ENCODE data around the gene EGR1.

Gene EGR1

DNA sequence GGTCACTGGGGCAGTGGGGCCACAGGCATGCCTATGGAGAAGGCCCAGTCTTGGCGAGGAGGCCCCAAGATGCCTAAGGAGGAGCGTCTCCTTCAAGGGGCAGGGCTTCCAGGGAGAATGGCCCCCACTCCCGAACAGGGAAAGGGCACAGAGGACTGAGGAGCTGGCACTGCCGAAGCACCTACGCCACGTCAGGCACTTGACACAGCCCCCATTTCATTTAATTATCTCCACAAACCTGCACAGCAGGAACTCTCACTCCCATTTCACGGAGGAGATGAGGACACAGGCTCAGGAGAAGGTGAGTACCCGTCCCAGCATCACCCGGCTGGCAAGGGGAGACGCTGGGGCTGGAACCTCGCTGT, 26.0 kb downstream of the EGR1 start:
- H3K27ac ChIP-seq (ENCODE audit: low read depth in 2 of 2, low read length in 2 of 2): no peak overlapping the region
- H3K9ac ChIP-seq (ENCODE audit: low read depth in 1 of 2, low read length in 2 of 2): peak overlapping the region in 1 of 2 donors; percentile 55
- H3K4me1 ChIP-seq (ENCODE audit: control insufficient read depth in 2 of 2, insufficient read depth in 2 of 2, low read length in 2 of 2): peaks cover 13 to 16% of the 10 kb centered on the region in 2 donors

DNA sequence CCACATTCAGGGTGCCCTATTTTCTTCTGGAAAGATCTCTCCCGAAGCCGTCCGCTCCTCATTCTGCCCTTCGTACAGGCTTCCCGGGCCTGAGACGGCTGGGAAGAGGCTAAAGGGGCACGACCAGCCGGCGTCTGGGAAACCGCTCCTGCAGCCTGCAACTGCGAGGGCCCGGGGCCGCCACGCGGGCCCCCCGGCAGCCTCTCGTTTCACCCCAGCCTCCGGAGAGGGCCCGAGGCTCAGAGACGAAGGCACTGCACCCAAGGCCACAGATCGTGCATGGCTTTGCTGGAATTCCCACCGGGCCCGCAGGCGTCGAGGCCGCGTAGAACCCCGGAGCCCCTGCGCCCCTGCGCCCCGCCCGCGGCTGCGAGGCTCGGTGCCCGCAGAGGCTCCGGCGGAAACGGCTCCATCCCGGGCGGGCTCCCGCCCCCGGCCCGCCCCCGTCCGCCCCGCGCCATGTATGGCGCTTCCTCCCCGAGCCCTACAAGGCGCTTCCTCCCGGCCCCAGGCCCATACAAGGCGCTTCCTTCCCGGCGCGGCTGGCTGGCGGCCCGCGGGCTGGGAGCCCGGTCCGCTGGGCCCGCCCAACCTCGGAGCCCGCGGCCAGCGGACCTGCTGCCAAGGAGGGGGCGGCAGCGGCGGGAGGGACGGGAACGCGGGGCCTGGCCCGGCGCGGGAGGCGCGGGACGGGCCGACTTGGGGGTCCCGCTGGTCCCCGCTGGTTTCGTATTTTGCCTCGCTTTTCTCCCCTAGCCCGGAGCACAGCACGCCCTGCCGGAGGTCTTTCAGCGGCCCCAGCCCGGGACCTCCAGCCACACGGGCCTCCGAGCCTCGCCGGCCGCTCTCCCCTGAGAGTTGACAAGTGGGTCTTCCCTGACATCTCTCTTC, 26.6 kb downstream of the EGR1 start:
- Histone ChIP-seq H3K36me3 (ENCODE audit: control insufficient read depth in 2 of 2, insufficient read depth in 2 of 2, low read length in 2 of 2) (no peaks in the 10 kb centered on the region), H3K27me3 (ENCODE audit: control insufficient read depth in 2 of 2, insufficient read depth in 2 of 2, low read length in 2 of 2) (peaks cover 24 to 27% of the 10 kb centered on the region in 2 donors), H3K4me3 (ENCODE audit: low read length in 2 of 2) (peak overlapping the region; percentile 68 to 70), H3K9me3 (ENCODE audit: control insufficient read depth in 2 of 2, low read length in 2 of 2) (no peaks in the 10 kb centered on the region), H3K4me1 (ENCODE audit: control insufficient read depth in 2 of 2, insufficient read depth in 2 of 2, low read length in 2 of 2) (peaks cover 13 to 16% of the 10 kb centered on the region in 2 donors), H3K9ac (ENCODE audit: low read depth in 1 of 2, low read length in 2 of 2) (peak overlapping the region; percentile 58 to 60), H3K27ac (ENCODE audit: low read depth in 2 of 2, low read length in 2 of 2) (peak overlapping the region in 1 of 2 donors; percentile 16)

More for the DNA sequence above, 26.0 kb downstream of the EGR1 start:
- peak overlapping the region; percentile 68 for H3K4me3 ChIP-seq (ENCODE audit: low read length in 2 of 2)
- H3K36me3 ChIP-seq (ENCODE audit: control insufficient read depth in 2 of 2, insufficient read depth in 2 of 2, low read length in 2 of 2): no peaks in the 10 kb centered on the region
- peaks cover 24 to 27% of the 10 kb centered on the region in 2 donors for H3K27me3 ChIP-seq (ENCODE audit: control insufficient read depth in 2 of 2, insufficient read depth in 2 of 2, low read length in 2 of 2)
- H3K9me3 ChIP-seq (ENCODE audit: control insufficient read depth in 2 of 2, low read length in 2 of 2): no peaks in the 10 kb centered on the region

DNA sequence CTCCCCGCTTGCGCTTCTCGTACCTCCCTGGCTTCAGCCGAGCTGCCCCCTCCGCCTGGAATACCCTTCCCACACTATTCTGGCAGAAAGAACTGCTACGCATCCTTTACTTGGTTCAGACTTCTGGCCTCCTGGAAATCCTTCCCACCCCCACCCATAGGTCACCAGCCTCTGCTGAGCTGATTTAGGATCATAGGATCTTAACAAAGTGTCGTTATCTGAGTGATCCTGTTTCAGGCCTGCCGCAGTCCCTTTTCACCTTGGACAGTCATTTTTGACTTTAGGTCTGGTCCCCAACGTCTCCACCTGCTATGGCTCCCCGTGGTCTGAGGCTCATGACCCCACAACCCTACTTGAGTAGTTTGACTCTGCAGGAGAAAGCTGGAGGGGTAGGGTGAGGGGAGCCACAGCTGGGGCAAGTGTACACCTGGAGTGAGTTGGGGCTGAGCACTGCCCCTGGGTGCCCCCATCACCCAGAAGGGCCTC, 27.3 kb downstream of the EGR1 start:
- peak overlapping the region; percentile 57 to 70 for H3K4me3 ChIP-seq (ENCODE audit: low read length in 2 of 2)

DNA sequence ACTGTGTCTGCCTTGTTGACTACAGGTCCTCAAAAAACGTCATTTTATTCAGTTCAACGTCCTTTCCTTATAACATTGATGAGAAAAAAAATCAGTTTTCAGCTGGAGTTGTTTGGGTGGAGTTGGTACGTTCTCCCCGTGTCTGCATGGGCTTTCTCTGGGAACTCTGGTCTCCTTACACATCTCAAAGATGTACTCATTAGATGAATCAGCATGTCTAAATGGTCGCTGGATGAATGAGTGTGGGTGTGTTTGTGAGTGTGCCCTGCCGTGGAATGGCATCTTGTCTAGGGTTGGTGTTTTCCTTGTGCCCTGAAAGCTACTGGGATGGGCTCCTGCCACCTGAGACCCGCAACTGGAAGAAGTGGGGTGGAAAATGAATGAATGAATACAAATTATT, 30.1 kb downstream of the EGR1 start:
- H3K9ac ChIP-seq (ENCODE audit: low read depth in 1 of 2, low read length in 2 of 2): no peak overlapping the region
- H3K27me3 ChIP-seq (ENCODE audit: control insufficient read depth in 2 of 2, insufficient read depth in 2 of 2, low read length in 2 of 2): peaks cover 12 to 15% of the 10 kb centered on the region in 2 donors
- no peaks in the 10 kb centered on the region for H3K36me3 ChIP-seq (ENCODE audit: control insufficient read depth in 2 of 2, insufficient read depth in 2 of 2, low read length in 2 of 2)
- no peaks in the 10 kb centered on the region for H3K9me3 ChIP-seq (ENCODE audit: control insufficient read depth in 2 of 2, low read length in 2 of 2)
- H3K4me1 ChIP-seq (ENCODE audit: control insufficient read depth in 2 of 2, insufficient read depth in 2 of 2, low read length in 2 of 2): peaks cover 13 to 16% of the 10 kb centered on the region in 2 donors
- H3K4me3 ChIP-seq (ENCODE audit: low read length in 2 of 2): no peak overlapping the region
- H3K27ac ChIP-seq (ENCODE audit: low read depth in 2 of 2, low read length in 2 of 2): no peak overlapping the region

More for the DNA sequence above, 27.3 kb downstream of the EGR1 start:
- Histone ChIP-seq H3K27ac (ENCODE audit: low read depth in 2 of 2, low read length in 2 of 2) (peak overlapping the region in 1 of 2 donors; percentile 16), H3K36me3 (ENCODE audit: control insufficient read depth in 2 of 2, insufficient read depth in 2 of 2, low read length in 2 of 2) (no peaks in the 10 kb centered on the region), H3K27me3 (ENCODE audit: control insufficient read depth in 2 of 2, insufficient read depth in 2 of 2, low read length in 2 of 2) (peaks cover 24 to 27% of the 10 kb centered on the region in 2 donors), H3K9me3 (ENCODE audit: control insufficient read depth in 2 of 2, low read length in 2 of 2) (no peaks in the 10 kb centered on the region), H3K9ac (ENCODE audit: low read depth in 1 of 2, low read length in 2 of 2) (peak overlapping the region; percentile 58 to 60), H3K4me1 (ENCODE audit: control insufficient read depth in 2 of 2, insufficient read depth in 2 of 2, low read length in 2 of 2) (peaks cover 13 to 16% of the 10 kb centered on the region in 2 donors)

DNA sequence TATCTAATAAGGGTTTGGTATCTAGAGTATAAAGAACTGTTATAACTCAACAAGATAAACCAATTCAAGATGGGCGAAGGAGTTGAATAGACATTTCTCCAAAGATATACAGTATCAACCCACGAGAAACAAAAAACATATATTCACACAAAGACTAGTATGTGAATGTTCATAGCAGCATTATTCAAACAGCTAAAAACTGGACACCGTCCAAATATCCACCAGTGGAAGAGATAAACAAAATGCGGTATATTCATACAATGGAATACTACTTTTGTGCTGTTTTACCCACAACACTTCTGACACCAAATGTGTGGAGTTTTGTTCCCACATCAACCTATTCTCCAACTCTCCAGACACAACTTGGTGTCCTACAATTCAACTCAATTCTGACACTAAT, 33.1 kb downstream of the EGR1 start:
- Histone ChIP-seq H3K36me3 (ENCODE audit: control insufficient read depth in 2 of 2, insufficient read depth in 2 of 2, low read length in 2 of 2) (no peaks in the 10 kb centered on the region), H3K27ac (ENCODE audit: low read depth in 2 of 2, low read length in 2 of 2) (no peak overlapping the region), H3K27me3 (ENCODE audit: control insufficient read depth in 2 of 2, insufficient read depth in 2 of 2, low read length in 2 of 2) (no peaks in the 10 kb centered on the region)

DNA sequence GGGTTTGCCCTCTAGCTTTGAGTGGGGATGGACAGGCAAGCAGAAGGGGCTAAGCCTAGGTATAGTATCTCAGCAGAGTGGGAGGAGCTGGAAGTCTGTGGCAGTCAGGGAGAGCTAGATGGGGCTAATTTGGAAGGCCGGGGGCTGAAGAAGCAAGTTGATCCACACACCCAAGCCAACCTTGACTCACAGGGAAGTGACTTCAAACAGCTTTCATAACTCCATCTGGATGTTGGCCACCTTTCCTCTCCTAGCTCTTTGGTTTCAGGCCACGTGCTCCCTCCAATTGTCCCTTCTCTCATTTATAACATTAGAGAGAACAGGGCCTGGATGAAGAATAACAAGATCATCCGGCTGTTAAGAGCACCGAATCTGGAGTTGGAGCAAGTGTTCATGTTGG, 36.8 kb downstream of the EGR1 start:
- H3K9ac ChIP-seq (ENCODE audit: low read depth in 1 of 2, low read length in 2 of 2): no peak overlapping the region
- H3K27ac ChIP-seq (ENCODE audit: low read depth in 2 of 2, low read length in 2 of 2): no peak overlapping the region
- H3K27me3 ChIP-seq (ENCODE audit: control insufficient read depth in 2 of 2, insufficient read depth in 2 of 2, low read length in 2 of 2): no peaks in the 10 kb centered on the region
- no peak overlapping the region for H3K4me3 ChIP-seq (ENCODE audit: low read length in 2 of 2)
- H3K9me3 ChIP-seq (ENCODE audit: control insufficient read depth in 2 of 2, low read length in 2 of 2): no peaks in the 10 kb centered on the region
- no peaks in the 10 kb centered on the region for H3K4me1 ChIP-seq (ENCODE audit: control insufficient read depth in 2 of 2, insufficient read depth in 2 of 2, low read length in 2 of 2)
- peaks cover 2 to 5% of the 10 kb centered on the region in 2 donors for H3K36me3 ChIP-seq (ENCODE audit: control insufficient read depth in 2 of 2, insufficient read depth in 2 of 2, low read length in 2 of 2)

More for the DNA sequence above, 33.1 kb downstream of the EGR1 start:
- Histone ChIP-seq H3K9ac (ENCODE audit: low read depth in 1 of 2, low read length in 2 of 2) (no peak overlapping the region), H3K4me3 (ENCODE audit: low read length in 2 of 2) (no peak overlapping the region), H3K4me1 (ENCODE audit: control insufficient read depth in 2 of 2, insufficient read depth in 2 of 2, low read length in 2 of 2) (no peaks in the 10 kb centered on the region), H3K9me3 (ENCODE audit: control insufficient read depth in 2 of 2, low read length in 2 of 2) (no peaks in the 10 kb centered on the region)

DNA sequence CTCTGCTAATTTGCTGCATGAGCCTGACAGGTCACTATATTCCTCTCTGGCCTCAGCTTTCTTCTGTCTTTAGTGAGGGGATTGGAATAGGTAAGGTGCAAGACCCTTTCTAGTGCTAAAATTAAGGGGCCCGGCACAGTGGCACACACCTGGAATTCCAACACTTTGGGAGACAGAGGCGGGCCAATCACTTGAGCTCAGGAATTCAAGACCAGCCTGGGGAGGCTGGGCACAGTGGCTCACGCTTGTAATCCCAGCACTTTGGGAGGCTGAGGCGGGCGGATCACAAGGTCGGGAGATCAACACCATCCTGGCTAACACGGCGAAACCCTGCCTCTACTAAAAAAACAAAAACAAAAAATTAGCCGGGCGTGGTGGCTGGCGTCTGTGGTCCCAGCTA, 37.2 kb downstream of the EGR1 start:
- Histone ChIP-seq H3K27ac (ENCODE audit: low read depth in 2 of 2, low read length in 2 of 2) (no peak overlapping the region), H3K9ac (ENCODE audit: low read depth in 1 of 2, low read length in 2 of 2) (no peak overlapping the region), H3K4me1 (ENCODE audit: control insufficient read depth in 2 of 2, insufficient read depth in 2 of 2, low read length in 2 of 2) (no peaks in the 10 kb centered on the region)

DNA sequence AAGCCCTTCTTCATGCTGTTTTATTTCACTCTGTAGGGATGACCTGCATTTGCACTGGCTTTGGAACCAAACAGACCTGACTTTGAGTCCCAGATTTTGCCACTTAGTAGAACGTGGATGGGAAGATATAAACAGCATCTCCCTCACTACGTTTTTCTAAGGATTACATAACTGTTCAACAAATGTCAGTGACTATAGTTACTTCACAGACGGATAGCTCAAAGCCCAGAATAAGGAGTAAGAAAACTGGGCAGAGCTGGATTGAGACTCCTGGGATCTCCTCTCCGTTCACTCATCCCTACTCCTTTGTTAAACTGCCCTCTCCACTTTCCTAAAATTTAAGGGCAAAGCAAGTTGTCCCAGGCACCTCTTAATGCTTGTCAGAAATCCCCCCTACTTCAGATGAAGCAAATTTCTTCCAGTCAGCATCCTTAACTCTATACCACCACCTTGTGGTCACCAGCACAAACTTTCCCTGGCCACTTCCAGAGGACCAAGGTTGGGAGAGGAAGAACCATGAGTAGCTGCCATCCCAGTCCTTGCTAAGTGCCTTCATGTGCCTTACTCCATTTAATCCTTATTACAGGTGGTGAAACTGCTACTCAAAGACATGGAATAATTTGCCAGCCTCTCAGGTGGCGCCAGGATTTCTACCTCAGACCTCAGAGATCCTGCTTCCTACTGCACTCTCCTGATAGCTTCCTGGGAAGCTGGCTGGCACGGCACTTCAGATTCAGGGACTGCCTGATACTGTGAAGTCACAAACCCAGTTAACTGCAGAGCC, 38.4 kb downstream of the EGR1 start:
- Histone ChIP-seq H3K4me1 (ENCODE audit: control insufficient read depth in 2 of 2, insufficient read depth in 2 of 2, low read length in 2 of 2) (no peaks in the 10 kb centered on the region), H3K9ac (ENCODE audit: low read depth in 1 of 2, low read length in 2 of 2) (no peak overlapping the region), H3K27me3 (ENCODE audit: control insufficient read depth in 2 of 2, insufficient read depth in 2 of 2, low read length in 2 of 2) (no peaks in the 10 kb centered on the region), H3K4me3 (ENCODE audit: low read length in 2 of 2) (no peak overlapping the region), H3K9me3 (ENCODE audit: control insufficient read depth in 2 of 2, low read length in 2 of 2) (no peaks in the 10 kb centered on the region), H3K27ac (ENCODE audit: low read depth in 2 of 2, low read length in 2 of 2) (no peak overlapping the region), H3K36me3 (ENCODE audit: control insufficient read depth in 2 of 2, insufficient read depth in 2 of 2, low read length in 2 of 2) (peaks cover 12 to 17% of the 10 kb centered on the region in 2 donors)

More for the DNA sequence above, 37.2 kb downstream of the EGR1 start:
- no peak overlapping the region for H3K4me3 ChIP-seq (ENCODE audit: low read length in 2 of 2)
- H3K27me3 ChIP-seq (ENCODE audit: control insufficient read depth in 2 of 2, insufficient read depth in 2 of 2, low read length in 2 of 2): no peaks in the 10 kb centered on the region
- H3K36me3 ChIP-seq (ENCODE audit: control insufficient read depth in 2 of 2, insufficient read depth in 2 of 2, low read length in 2 of 2): peaks cover 5% of the 10 kb centered on the region in 2 donors
- no peaks in the 10 kb centered on the region for H3K9me3 ChIP-seq (ENCODE audit: control insufficient read depth in 2 of 2, low read length in 2 of 2)

DNA sequence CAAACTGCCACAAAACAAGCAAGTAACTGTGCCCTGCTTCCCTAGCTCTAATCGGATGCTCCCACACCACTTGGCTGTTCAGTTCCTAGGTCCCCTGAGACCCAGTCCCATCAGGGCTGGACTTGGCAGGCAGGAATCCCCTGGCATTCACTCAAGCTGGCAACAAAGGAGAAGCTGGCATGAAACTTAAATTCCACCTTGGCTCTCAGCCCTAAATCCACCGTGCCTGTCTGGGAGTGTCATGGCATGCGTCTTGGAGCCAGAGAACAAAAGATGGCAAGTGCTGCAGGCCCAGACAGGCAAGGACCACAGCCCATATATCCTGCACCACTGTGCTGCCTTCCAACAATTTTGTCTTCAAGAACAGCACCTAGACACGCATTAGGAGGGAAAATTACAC, 39.5 kb downstream of the EGR1 start:
- H3K4me1 ChIP-seq (ENCODE audit: control insufficient read depth in 2 of 2, insufficient read depth in 2 of 2, low read length in 2 of 2): no peaks in the 10 kb centered on the region
- H3K27me3 ChIP-seq (ENCODE audit: control insufficient read depth in 2 of 2, insufficient read depth in 2 of 2, low read length in 2 of 2): no peaks in the 10 kb centered on the region
- H3K27ac ChIP-seq (ENCODE audit: low read depth in 2 of 2, low read length in 2 of 2): no peak overlapping the region
- no peak overlapping the region for H3K4me3 ChIP-seq (ENCODE audit: low read length in 2 of 2)
- no peaks in the 10 kb centered on the region for H3K9me3 ChIP-seq (ENCODE audit: control insufficient read depth in 2 of 2, low read length in 2 of 2)
- H3K9ac ChIP-seq (ENCODE audit: low read depth in 1 of 2, low read length in 2 of 2): no peak overlapping the region
- peaks cover 18 to 25% of the 10 kb centered on the region in 2 donors for H3K36me3 ChIP-seq (ENCODE audit: control insufficient read depth in 2 of 2, insufficient read depth in 2 of 2, low read length in 2 of 2)

Measured in mucosa of rectum (tissue), 2 donors.